Ectodermal cell (in vitro differentiated cells): ENCODE measurements around the gene CYP46A1.

Source experiments
- H3K27ac ChIP-seq: 2 replicates; pipeline ENCODE4 v1.7.0; 2013; ENCODE audit warnings: mild to moderate bottlenecking, low read depth, low read length; ENCODE audit not compliant: insufficient read depth, poor library complexity, severe bottlenecking
- H3K27me3 ChIP-seq: 2 replicates; pipeline ENCODE4 v1.7.0; 2013; ENCODE audit warnings: mild to moderate bottlenecking, low read length; ENCODE audit not compliant: insufficient read depth, control insufficient read depth, poor library complexity, severe bottlenecking
- H3K36me3 ChIP-seq: one replicate; pipeline ENCODE4 v1.7.0; 2013; ENCODE audit warnings: low read length; ENCODE audit not compliant: control insufficient read depth, insufficient read depth
- H3K4me1 ChIP-seq: one replicate; pipeline ENCODE4 v1.7.0; 2013; ENCODE audit warnings: low read length; ENCODE audit not compliant: control insufficient read depth, insufficient read depth
- H3K4me3 ChIP-seq: 2 replicates; pipeline ENCODE4 v1.7.0; 2013; ENCODE audit warnings: low read depth, low read length, control low read depth; ENCODE audit not compliant: insufficient read depth
- H3K9me3 ChIP-seq: 2 replicates; pipeline ENCODE4 v1.7.0; 2013; ENCODE audit warnings: mild to moderate bottlenecking, low read length, moderate library complexity; ENCODE audit not compliant: control insufficient read depth
- WGBS, 2 experiments: methylation state at CpG; one replicate each; pipeline ENCODE4 v1.1.7; 2013; ENCODE audit warnings: missing lambda C conversion rate in 2 of 2; 5-methylcytosine and 5-hydroxymethylcytosine counted together

CYP46A1 gene

GRCh38 chr14:99742509-99743487 lies 58.7 kb downstream of the CYP46A1 start:
- H3K9me3 ChIP-seq, result no peaks in the 10 kb centered on the region
- no peak overlapping the region for H3K4me3 ChIP-seq
- H3K36me3 ChIP-seq, result no peaks in the 10 kb centered on the region
- no peak overlapping the region for H3K27ac ChIP-seq
- 94 to 95% methylated on average over 25 of the region's 25 CpGs for WGBS, 2 experiments
- H3K27me3 ChIP-seq, result no peaks in the 10 kb centered on the region
- H3K4me1 ChIP-seq, result peaks cover 10% of the 10 kb centered on the region

GRCh38 chr14:99744199-99744872 lies 60.2 kb downstream of the CYP46A1 start:
- Histone ChIP-seq H3K4me3 (no peak overlapping the region), H3K27me3 (no peaks in the 10 kb centered on the region), H3K36me3 (no peaks in the 10 kb centered on the region), H3K9me3 (no peaks in the 10 kb centered on the region), H3K4me1 (peaks cover 8% of the 10 kb centered on the region), H3K27ac (no peak overlapping the region)
- WGBS, 2 experiments, result 20% methylated on average over 9 to 11 of the region's 11 CpGs

GRCh38 chr14:99744873-99745224 lies 60.8 kb downstream of the CYP46A1 start:
- Histone ChIP-seq H3K36me3 (no peaks in the 10 kb centered on the region), H3K9me3 (no peaks in the 10 kb centered on the region), H3K4me1 (peaks cover 8% of the 10 kb centered on the region), H3K4me3 (no peak overlapping the region), H3K27me3 (no peaks in the 10 kb centered on the region), H3K27ac (no peak overlapping the region)
- WGBS, 2 experiments, result 79 to 82% methylated on average over 7 of the region's 7 CpGs

- H3K9me3 ChIP-seq, result no peaks in the 10 kb centered on the region
- H3K27ac ChIP-seq, result no peak overlapping the region
- WGBS, 2 experiments, result 88 to 89% methylated on average over 10 of the region's 10 CpGs
- no peaks in the 10 kb centered on the region for H3K27me3 ChIP-seq
- no peaks in the 10 kb centered on the region for H3K36me3 ChIP-seq
- H3K4me3 ChIP-seq, result no peak overlapping the region
- H3K4me1 ChIP-seq, result peaks cover 8% of the 10 kb centered on the region
These were observed 61.3 kb downstream of the CYP46A1 start for GRCh38 chr14:99745307-99745951.

GRCh38 chr14:99747167-99747566 lies 63.1 kb downstream of the CYP46A1 start:
- Histone ChIP-seq H3K4me3 (no peak overlapping the region), H3K27ac (no peak overlapping the region), H3K9me3 (no peaks in the 10 kb centered on the region), H3K27me3 (no peaks in the 10 kb centered on the region), H3K36me3 (no peaks in the 10 kb centered on the region), H3K4me1 (peaks cover 8% of the 10 kb centered on the region)
- 94 to 96% methylated on average over 6 to 7 of the region's 7 CpGs for WGBS, 2 experiments

- Histone ChIP-seq H3K9me3 (no peaks in the 10 kb centered on the region), H3K4me3 (no peak overlapping the region), H3K4me1 (peaks cover 13% of the 10 kb centered on the region), H3K27me3 (no peaks in the 10 kb centered on the region), H3K36me3 (no peaks in the 10 kb centered on the region), H3K27ac (no peak overlapping the region)
- 91 to 92% methylated on average over 22 of the region's 22 CpGs for WGBS, 2 experiments
These were observed 63.7 kb downstream of the CYP46A1 start for GRCh38 chr14:99747582-99748330.

- WGBS, 2 experiments, result 82 to 89% methylated on average over 8 to 9 of the region's 9 CpGs
- Histone ChIP-seq H3K27ac (no peak overlapping the region), H3K36me3 (no peaks in the 10 kb centered on the region), H3K9me3 (no peaks in the 10 kb centered on the region), H3K4me3 (no peak overlapping the region), H3K27me3 (no peaks in the 10 kb centered on the region), H3K4me1 (peaks cover 14% of the 10 kb centered on the region)
These were observed 64.4 kb downstream of the CYP46A1 start for GRCh38 chr14:99748529-99748928.

GRCh38 chr14:99749142-99749541 lies 65.0 kb downstream of the CYP46A1 start:
- no peaks in the 10 kb centered on the region for H3K36me3 ChIP-seq
- H3K27me3 ChIP-seq, result no peaks in the 10 kb centered on the region
- no peak overlapping the region for H3K27ac ChIP-seq
- WGBS, 2 experiments, result 89 to 90% methylated on average over 13 of the region's 13 CpGs
- no peak overlapping the region for H3K4me3 ChIP-seq
- peaks cover 13% of the 10 kb centered on the region for H3K4me1 ChIP-seq
- no peaks in the 10 kb centered on the region for H3K9me3 ChIP-seq

- no peak overlapping the region for H3K4me3 ChIP-seq
- H3K27ac ChIP-seq, result no peak overlapping the region
- H3K36me3 ChIP-seq, result no peaks in the 10 kb centered on the region
- 84 to 87% methylated on average over 23 of the region's 23 CpGs for whole genome bisulfite sequencing, 2 experiments
- H3K9me3 ChIP-seq, result no peaks in the 10 kb centered on the region
- no peaks in the 10 kb centered on the region for H3K27me3 ChIP-seq
- peaks cover 13% of the 10 kb centered on the region for H3K4me1 ChIP-seq
These were observed 65.9 kb downstream of the CYP46A1 start for GRCh38 chr14:99749763-99750715.
